Activated CD4-positive, alpha-beta T cell treated with anti-CD3 and anti-CD28 coated beads, Interleukin-2, amount 10 ng/mL, durations not matched to agents 7 days and 5 days (primary cell): ENCODE measurements around the gene CD1E. TPM values are rescaled to one million over a fixed set of nuclear protein-coding genes. Genes with fewer than 3 reads are reported as not detected.
"Not testable (repeated sequence)": the region's sequence is repeated elsewhere in the genome, so short reads cannot be mapped to it uniquely, and the experiment has no call there.

ENCODE experiments used
- CTCF ChIA-PET: fragments of 350-600 bp; sonication (Branson Sonifier 250); formaldehyde crosslinking; loops from one replicate; lab custom pipeline; 2021; ENCODE audit warnings: antibody characterized with exemption; lab: Charles Lee
- POLR2A ChIA-PET: fragments of 350-600 bp; sonication (Branson Sonifier 250); formaldehyde crosslinking; loops from one replicate; lab custom pipeline; 2021; ENCODE audit warnings: antibody characterized with exemption; lab: Charles Lee
- DNase-seq: peaks from one replicate; pipeline ENCODE4 v3.0.0-alpha.2; 2020
- H3K27ac Mint-ChIP-seq: one replicate; pipeline ENCODE4 v1.8.0; 2021; ENCODE audit warnings: mild to moderate bottlenecking, moderate library complexity, mixed read lengths
- H3K27me3 Mint-ChIP-seq: one replicate; pipeline ENCODE4 v1.8.0; 2021; ENCODE audit warnings: mixed read lengths
- H3K36me3 Mint-ChIP-seq: one replicate; pipeline ENCODE4 v1.8.0; 2021; ENCODE audit warnings: low read depth, mixed read lengths
- H3K4me1 Mint-ChIP-seq: one replicate; pipeline ENCODE4 v1.8.0; 2021; ENCODE audit warnings: mixed read lengths
- H3K4me3 Mint-ChIP-seq: one replicate; pipeline ENCODE4 v1.8.0; 2021; ENCODE audit warnings: mild to moderate bottlenecking, moderate library complexity, mixed read lengths
- H3K9me3 Mint-ChIP-seq: one replicate; pipeline ENCODE4 v1.8.0; 2021; ENCODE audit warnings: mixed read lengths
- total RNA-seq, 2 experiments: library from RNA; stranded (reverse); gene quantifications; one replicate each; pipeline ENCODE4 v1.2.3, GENCODE V29; 2021

The CD1E gene
- total RNA-seq, 2 experiments from 2014 or later, result not detected

- peaks cover 15% of the 10 kb centered on the region for H3K9me3 Mint-ChIP-seq
- POLR2A ChIA-PET, CTCF ChIA-PET, H3K36me3 Mint-ChIP-seq, H3K4me3 Mint-ChIP-seq, DNase-seq, H3K4me1 Mint-ChIP-seq, H3K27ac Mint-ChIP-seq: not testable (repeated sequence)
- H3K27me3 Mint-ChIP-seq, result peaks cover 22% of the 10 kb centered on the region
Observed at GRCh38 chr1:158374101-158374500, 20.4 kb downstream of the CD1E start.

GRCh38 chr1:158374860-158375259 lies 21.2 kb downstream of the CD1E start:
- no peaks in the 10 kb centered on the region for H3K4me1 Mint-ChIP-seq
- no peak overlapping the region for H3K4me3 Mint-ChIP-seq
- H3K9me3 Mint-ChIP-seq, result peaks cover 15% of the 10 kb centered on the region
- H3K36me3 Mint-ChIP-seq, result no peaks in the 10 kb centered on the region
- no peak for DNase-seq
- CTCF ChIA-PET, result no interaction called here
- POLR2A ChIA-PET, result no interaction called here
- peaks cover 22% of the 10 kb centered on the region for H3K27me3 Mint-ChIP-seq
- H3K27ac Mint-ChIP-seq, result no peak overlapping the region

- ChIA-PET CTCF (no interaction called here), POLR2A (no interaction called here)
- no peak for DNase-seq
- H3K27ac Mint-ChIP-seq, result no peak overlapping the region
- no peak overlapping the region for H3K4me3 Mint-ChIP-seq
- no peaks in the 10 kb centered on the region for H3K9me3 Mint-ChIP-seq
- H3K27me3 Mint-ChIP-seq, result no peaks in the 10 kb centered on the region
- H3K4me1 Mint-ChIP-seq, result peaks cover 1% of the 10 kb centered on the region
- H3K36me3 Mint-ChIP-seq, result no peaks in the 10 kb centered on the region
Observed at GRCh38 chr1:158390331-158390730, 36.6 kb downstream of the CD1E start.

- peaks cover 1% of the 10 kb centered on the region for H3K4me1 Mint-ChIP-seq
- no peak overlapping the region for H3K4me3 Mint-ChIP-seq
- ChIA-PET CTCF (no interaction called here), POLR2A (no interaction called here)
- no peak for DNase-seq
- H3K27ac Mint-ChIP-seq, result no peak overlapping the region
- no peaks in the 10 kb centered on the region for H3K36me3 Mint-ChIP-seq
- H3K27me3 Mint-ChIP-seq, result no peaks in the 10 kb centered on the region
- no peaks in the 10 kb centered on the region for H3K9me3 Mint-ChIP-seq
Observed at GRCh38 chr1:158391099-158391498, 37.4 kb downstream of the CD1E start.

GRCh38 chr1:158393476-158393875 lies 39.8 kb downstream of the CD1E start:
- H3K27ac Mint-ChIP-seq, result no peak overlapping the region
- ChIA-PET POLR2A (no interaction called here), CTCF (interaction anchor here (1.2 kb wide), 1 partner anchor 9 kb away, joined by 3 read pairs; no protein-coding TSS in a partner anchor)
- DNase-seq, result no peak
- H3K4me3 Mint-ChIP-seq, result no peak overlapping the region
- H3K4me1 Mint-ChIP-seq, result peaks cover 1% of the 10 kb centered on the region
- no peaks in the 10 kb centered on the region for H3K27me3 Mint-ChIP-seq
- H3K36me3 Mint-ChIP-seq, result no peaks in the 10 kb centered on the region
- no peaks in the 10 kb centered on the region for H3K9me3 Mint-ChIP-seq

- Mint-ChIP-seq H3K9me3 (no peaks in the 10 kb centered on the region), H3K27me3 (peaks cover 7% of the 10 kb centered on the region), H3K36me3 (no peaks in the 10 kb centered on the region), H3K27ac (no peak overlapping the region), H3K4me3 (no peak overlapping the region), H3K4me1 (peaks cover 9% of the 10 kb centered on the region)
- no peak for DNase-seq
- ChIA-PET CTCF (no interaction called here), POLR2A (no interaction called here)
Observed at GRCh38 chr1:158396646-158397045, 43.0 kb downstream of the CD1E start.

- no peak for DNase-seq
- ChIA-PET POLR2A (no interaction called here), CTCF (no interaction called here)
- H3K27me3 Mint-ChIP-seq, result peaks cover 11% of the 10 kb centered on the region
- no peaks in the 10 kb centered on the region for H3K36me3 Mint-ChIP-seq
- H3K4me1 Mint-ChIP-seq, result peaks cover 9% of the 10 kb centered on the region
- no peaks in the 10 kb centered on the region for H3K9me3 Mint-ChIP-seq
- no peak within 1 kb of the TSS for H3K4me3 Mint-ChIP-seq
- H3K27ac Mint-ChIP-seq, result no peak within 1 kb of the TSS
Observed at GRCh38 chr1:158398818-158399514, 45.3 kb downstream of the CD1E start, which contains the start of gene OR10T2. OR10T2 (minus strand) TSS chr1:158399466; CDS start chr1:158399466, 0 bp downstream.

GRCh38 chr1:158400871-158401270 lies 47.2 kb downstream of the CD1E start:
- Mint-ChIP-seq H3K27me3 (peaks cover 11% of the 10 kb centered on the region), H3K27ac (no peak overlapping the region), H3K4me1 (peaks cover 9% of the 10 kb centered on the region), H3K4me3 (no peak overlapping the region), H3K36me3 (no peaks in the 10 kb centered on the region), H3K9me3 (no peaks in the 10 kb centered on the region)
- DNase-seq, result no peak
- CTCF ChIA-PET, result no interaction called here
- POLR2A ChIA-PET, result no interaction called here

- no peak for DNase-seq
- H3K4me3 Mint-ChIP-seq, result no peak overlapping the region
- H3K36me3 Mint-ChIP-seq, result no peaks in the 10 kb centered on the region
- ChIA-PET POLR2A (no interaction called here), CTCF (interaction anchor here (0.7 kb wide), 1 partner anchor 565 kb away, joined by 3 read pairs; no protein-coding TSS in a partner anchor)
- no peak overlapping the region for H3K27ac Mint-ChIP-seq
- peaks cover 6% of the 10 kb centered on the region for H3K27me3 Mint-ChIP-seq
- H3K4me1 Mint-ChIP-seq, result no peaks in the 10 kb centered on the region
- no peaks in the 10 kb centered on the region for H3K9me3 Mint-ChIP-seq
Observed at GRCh38 chr1:158407092-158407491, 53.4 kb downstream of the CD1E start.

Other genes with a start within 250 kb of the CD1E start
- not detected for gene CD1D, start 173.0 kb upstream of the CD1E start, total RNA-seq
- gene CD1A, start 99.5 kb upstream of the CD1E start, total RNA-seq, result under 1 TPM in 1 of 2 experiments, not detected in 1; 0.17 TPM
- gene CD1C, start 64.0 kb upstream of the CD1E start, total RNA-seq, result not detected
- not detected for gene CD1B, start 22.4 kb upstream of the CD1E start, total RNA-seq
- not detected for gene OR10T2, start 45.6 kb downstream of the CD1E start, total RNA-seq
- not detected for gene OR10K2, start 72.3 kb downstream of the CD1E start, total RNA-seq
- gene OR10K1, start 107.9 kb downstream of the CD1E start, total RNA-seq, result not detected
- not detected for gene OR10R2, start 118.3 kb downstream of the CD1E start, total RNA-seq
- not detected for gene OR6Y1, start 200.5 kb downstream of the CD1E start, total RNA-seq
- not detected for gene OR6P1, start 216.7 kb downstream of the CD1E start, total RNA-seq
- not detected for gene OR10X1, start 226.0 kb downstream of the CD1E start, total RNA-seq